ENCODE results near the gene CHEK1. TPM values are rescaled to one million over a fixed set of nuclear protein-coding genes. Genes with fewer than 3 reads are reported as not detected.

CHEK1 gene
- total and polyA plus RNA-seq, 9 of the 15 experiments (the other 6 are each of a cell fraction or from before 2014, with no cell fraction given) = 62.6 to 108 (median 87.5) TPM

DNA sequence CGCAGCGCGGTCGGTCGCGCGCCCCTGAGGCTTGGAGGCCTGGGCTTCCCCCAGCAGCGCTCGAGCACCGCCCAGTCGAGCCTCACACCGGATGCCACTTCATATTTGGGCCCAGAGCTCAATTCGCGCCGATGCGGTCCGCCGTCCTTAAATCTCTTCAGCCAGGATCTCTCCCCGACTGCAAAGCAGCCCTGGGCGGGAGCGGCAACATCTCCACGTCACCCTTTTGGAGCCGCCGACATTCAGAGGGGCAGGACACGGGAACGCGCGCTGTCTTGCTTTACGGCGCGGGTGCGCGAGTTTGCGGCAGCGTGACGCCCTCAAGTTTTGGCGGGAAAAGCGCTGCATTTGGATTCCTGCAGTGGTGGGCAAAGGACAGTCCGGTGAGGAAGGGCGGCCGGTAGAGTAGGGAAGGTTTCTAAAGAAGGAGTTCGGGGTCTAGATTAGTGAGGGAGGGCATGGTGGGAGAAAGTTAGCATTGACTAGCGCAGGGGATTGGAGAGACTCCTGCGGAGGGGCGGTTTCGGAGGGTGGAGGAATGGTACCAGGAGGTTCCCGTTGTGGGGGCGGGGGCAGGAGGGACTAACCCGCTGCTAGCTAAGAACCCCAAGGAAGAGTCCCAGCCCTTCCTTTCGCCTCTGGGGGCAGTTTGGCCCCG, 796 bp downstream of the CHEK1 start (continued):
- no peak for TF ChIP-seq POLR3G (IDR thresholded peaks at IDR 0.05; ENCODE audit: extremely low read depth, insufficient read length, insufficient replicate concordance)
- no peak for TF ChIP-seq DLX4 (CRISPR knock-in tag; IDR thresholded peaks at IDR 0.05)
- no peak for TF ChIP-seq PHTF2 (CRISPR knock-in tag; IDR thresholded peaks at IDR 0.05)
- no peak for TF ChIP-seq ZNF318 (IDR thresholded peaks at IDR 0.05; ENCODE audit: borderline replicate concordance in 1 of 2, low read depth in 1 of 2)
- no peak; the same call in 1 of the 2 replicates for TF ChIP-seq TCF3 (CRISPR knock-in tag; IDR thresholded peaks at IDR 0.05)
- TF ChIP-seq MAFK (IDR thresholded peaks at IDR 0.05; ENCODE audit: low read length) = no peak
- no peak for TF ChIP-seq XRCC3 (IDR thresholded peaks at IDR 0.05)
- no peak; the same call in 1 of the 2 replicates for TF ChIP-seq SRSF1 (IDR thresholded peaks at IDR 0.05; ENCODE audit: low read depth, low read length)
- TF ChIP-seq CCAR2 (IDR thresholded peaks at IDR 0.05; ENCODE audit: low read depth, low read length) = no peak
- TF ChIP-seq MECOM (CRISPR knock-in tag; IDR thresholded peaks at IDR 0.05) = no peak; the same call in 1 of the 2 replicates
- TF ChIP-seq, protein P1, sequence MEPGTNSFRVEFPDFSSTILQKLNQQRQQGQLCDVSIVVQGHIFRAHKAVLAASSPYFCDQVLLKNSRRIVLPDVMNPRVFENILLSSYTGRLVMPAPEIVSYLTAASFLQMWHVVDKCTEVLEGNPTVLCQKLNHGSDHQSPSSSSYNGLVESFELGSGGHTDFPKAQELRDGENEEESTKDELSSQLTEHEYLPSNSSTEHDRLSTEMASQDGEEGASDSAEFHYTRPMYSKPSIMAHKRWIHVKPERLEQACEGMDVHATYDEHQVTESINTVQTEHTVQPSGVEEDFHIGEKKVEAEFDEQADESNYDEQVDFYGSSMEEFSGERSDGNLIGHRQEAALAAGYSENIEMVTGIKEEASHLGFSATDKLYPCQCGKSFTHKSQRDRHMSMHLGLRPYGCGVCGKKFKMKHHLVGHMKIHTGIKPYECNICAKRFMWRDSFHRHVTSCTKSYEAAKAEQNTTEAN (CRISPR knock-in tag; IDR thresholded peaks at IDR 0.05) = no peak
- no peak for TF ChIP-seq ZNF445 (CRISPR knock-in tag; IDR thresholded peaks at IDR 0.05; ENCODE audit: low read depth)
- TF ChIP-seq EWSR1 (IDR thresholded peaks at IDR 0.05; ENCODE audit: borderline replicate concordance, low read depth, partially characterized antibody) = no peak
- TF ChIP-seq, protein P2, sequence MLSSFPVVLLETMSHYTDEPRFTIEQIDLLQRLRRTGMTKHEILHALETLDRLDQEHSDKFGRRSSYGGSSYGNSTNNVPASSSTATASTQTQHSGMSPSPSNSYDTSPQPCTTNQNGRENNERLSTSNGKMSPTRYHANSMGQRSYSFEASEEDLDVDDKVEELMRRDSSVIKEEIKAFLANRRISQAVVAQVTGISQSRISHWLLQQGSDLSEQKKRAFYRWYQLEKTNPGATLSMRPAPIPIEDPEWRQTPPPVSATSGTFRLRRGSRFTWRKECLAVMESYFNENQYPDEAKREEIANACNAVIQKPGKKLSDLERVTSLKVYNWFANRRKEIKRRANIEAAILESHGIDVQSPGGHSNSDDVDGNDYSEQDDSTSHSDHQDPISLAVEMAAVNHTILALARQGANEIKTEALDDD (IDR thresholded peaks at IDR 0.05) = peak; percentile 90
- TF ChIP-seq ZNF280A (IDR thresholded peaks at IDR 0.05; ENCODE audit: low read depth, partially characterized antibody) = no peak
